Measurements from ENCODE around the gene TRAPPC3.
"Not testable (repeated sequence)": the region's sequence is repeated elsewhere in the genome, so short reads cannot be mapped to it uniquely, and the experiment has no call there.

The TRAPPC3 gene

DNA sequence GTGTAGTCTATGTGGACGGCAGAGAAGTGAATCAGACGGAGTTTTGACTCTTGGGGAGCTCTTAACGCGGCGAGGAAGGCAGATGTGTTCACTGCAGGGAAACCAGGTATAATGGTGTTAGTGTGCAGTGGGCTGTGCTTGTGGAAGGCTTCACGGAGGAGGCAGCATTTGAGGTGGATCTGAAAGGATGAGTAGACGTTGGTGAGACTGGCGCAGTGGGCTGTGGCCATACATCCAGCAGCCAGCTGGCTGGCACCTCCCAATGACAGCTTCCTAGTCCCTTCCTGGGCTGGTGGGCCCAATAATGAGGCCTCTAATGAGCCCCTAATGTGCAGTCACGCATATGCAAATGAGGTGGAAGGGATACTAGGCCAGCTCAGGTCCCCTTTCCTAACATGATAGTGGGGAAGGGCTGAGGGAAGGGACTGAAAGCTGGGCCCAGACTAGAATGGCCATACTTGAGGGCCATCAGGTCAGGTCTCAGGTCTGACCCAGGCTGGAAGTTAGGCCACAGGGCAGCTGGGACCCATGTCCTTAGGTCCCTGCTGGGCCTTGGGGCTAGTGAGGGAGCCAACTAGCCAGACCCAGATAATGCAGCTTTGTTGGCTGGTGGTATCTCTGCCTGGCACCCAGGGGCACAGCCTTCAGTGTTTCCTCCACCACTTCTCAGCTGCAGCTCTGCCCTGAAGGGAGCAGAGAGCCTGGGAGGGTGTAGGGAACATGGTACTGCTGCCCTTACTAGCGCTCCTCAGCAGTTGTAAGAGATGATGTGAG is 10.5 kb upstream of the TRAPPC3 start:
- no peak for DNase-seq (ENCODE audit: low read depth)
- TF ChIP-seq CTCF (IDR thresholded peaks at IDR 0.05; ENCODE audit: control insufficient read depth, extremely low read depth, insufficient read depth): no peak
- H3K4me3 ChIP-seq (ENCODE audit: low read depth, low read length): no peak overlapping the region

GRCh38 chr1:36158827-36159252 is 9.6 kb upstream of the TRAPPC3 start:
- not testable (repeated sequence) for H3K4me3 ChIP-seq (ENCODE audit: low read depth, low read length); DNase-seq (ENCODE audit: low read depth)

GRCh38 chr1:36157973-36158826 is 8.9 kb upstream of the TRAPPC3 start:
- no peak for DNase-seq (ENCODE audit: low read depth)
- no peak for TF ChIP-seq CTCF (IDR thresholded peaks at IDR 0.05; ENCODE audit: control insufficient read depth, extremely low read depth, insufficient read depth)
- H3K4me3 ChIP-seq (ENCODE audit: low read depth, low read length): peak overlapping the region; percentile 91

DNA sequence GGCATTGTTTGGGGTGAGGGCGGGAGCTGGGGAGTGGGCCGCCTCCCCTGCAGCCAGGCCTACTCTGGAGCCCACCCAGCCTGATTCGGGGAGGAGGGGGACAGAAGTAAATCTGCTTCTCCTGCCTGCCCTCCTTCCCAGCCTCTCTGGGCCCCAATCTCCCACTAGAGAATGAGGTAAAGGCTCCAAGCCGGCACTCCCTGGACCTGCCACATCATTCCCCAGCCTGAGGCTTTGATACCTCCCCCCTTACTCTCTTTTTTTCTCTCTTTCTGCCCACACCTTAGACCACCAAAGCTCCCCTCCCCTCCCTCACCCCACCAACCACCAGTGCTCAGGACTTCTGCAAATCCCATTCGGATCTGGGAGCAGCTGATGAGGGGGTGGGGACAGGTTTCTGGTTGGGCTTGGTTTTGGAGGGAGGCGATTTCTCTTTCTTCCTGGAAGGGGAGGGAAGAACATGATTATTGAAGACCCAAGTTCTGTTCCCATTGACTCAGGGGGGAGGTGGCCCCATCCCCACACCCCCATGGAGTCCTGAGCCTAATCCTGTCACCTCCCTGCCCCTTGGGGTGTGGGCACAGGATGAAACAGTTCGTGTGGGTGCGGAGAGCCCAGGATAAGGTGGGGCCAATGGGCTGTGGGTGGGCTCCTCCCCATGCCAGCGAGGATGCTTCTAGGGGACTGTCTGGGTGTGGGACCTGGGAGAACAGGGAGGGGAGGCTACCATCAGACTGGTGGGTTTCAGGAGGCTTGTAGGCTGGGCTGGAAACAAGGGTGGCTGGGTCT is 8.0 kb upstream of the TRAPPC3 start:
- peak overlapping the region; percentile 91 for H3K4me3 ChIP-seq (ENCODE audit: low read depth, low read length)
- DNase-seq (ENCODE audit: low read depth): no peak
- TF ChIP-seq CTCF (IDR thresholded peaks at IDR 0.05; ENCODE audit: control insufficient read depth, extremely low read depth, insufficient read depth): no peak

DNA sequence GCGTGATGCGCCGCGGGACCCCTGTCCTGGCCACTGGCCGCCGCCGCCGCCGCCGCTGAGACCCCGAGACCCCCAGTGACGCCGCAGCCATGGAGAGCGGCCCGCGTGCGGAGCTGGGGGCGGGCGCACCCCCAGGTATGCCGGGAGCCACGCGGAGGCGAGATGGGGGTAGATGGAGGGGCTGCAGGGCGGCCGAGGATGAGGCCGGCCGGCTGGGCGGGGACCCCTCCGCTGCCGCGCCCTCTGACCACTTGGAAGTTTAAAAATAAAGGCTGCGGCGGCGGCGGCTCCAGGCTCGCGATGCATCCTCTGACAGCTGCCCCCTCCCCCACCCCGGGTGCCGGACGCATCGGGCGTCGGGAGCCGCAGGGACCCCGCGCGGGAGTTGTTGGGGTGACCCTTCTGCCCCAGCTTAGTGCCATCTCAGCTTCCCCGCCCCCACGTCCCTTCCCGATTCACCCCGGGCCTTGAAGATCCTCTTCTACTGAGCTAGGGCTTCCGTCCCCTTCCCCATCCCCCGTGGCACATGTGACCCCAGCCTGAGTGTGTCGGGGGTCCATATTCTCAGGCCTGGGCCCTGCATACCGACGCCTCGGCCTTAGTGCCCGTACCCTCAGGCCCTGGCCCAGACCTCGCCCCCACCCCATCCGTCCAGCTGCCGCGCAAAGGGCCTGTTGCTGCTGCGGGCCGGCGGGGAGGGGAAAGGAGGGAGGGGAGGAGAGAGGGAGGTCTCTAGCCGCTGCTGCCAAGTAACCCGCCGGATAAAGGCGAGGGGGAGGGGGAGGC is 7.2 kb upstream of the TRAPPC3 start:
- DNase-seq (ENCODE audit: low read depth): no peak
- TF ChIP-seq CTCF (IDR thresholded peaks at IDR 0.05; ENCODE audit: control insufficient read depth, extremely low read depth, insufficient read depth): no peak
- peak overlapping the region; percentile 91 for H3K4me3 ChIP-seq (ENCODE audit: low read depth, low read length)

- TF ChIP-seq CTCF (IDR thresholded peaks at IDR 0.05; ENCODE audit: control insufficient read depth, extremely low read depth, insufficient read depth): no peak
- DNase-seq (ENCODE audit: low read depth): no peak
- H3K4me3 ChIP-seq (ENCODE audit: low read depth, low read length): peak within 1 kb of the TSS; percentile 91
Measured at GRCh38 chr1:36155408-36156328, 6.4 kb upstream of the TRAPPC3 start, which contains the start of gene MAP7D1. TSS of gene MAP7D1 (plus strand) at chr1:36156160. CDS start at chr1:36156418, 258 bp downstream.
